Endothelial cell of umbilical vein (primary cell): ENCODE results near the gene NES. TPM values are rescaled to one million over a fixed set of nuclear protein-coding genes. Genes with fewer than 3 reads are reported as not detected.

Source experiments
- BruUV-seq: library from RNA; stranded (reverse); fragments of 400-500 nt; replicated peaks from 2 replicates; lab custom pipeline; 2021; lab: Mats Ljungman, UMichigan
- CTCF ChIA-PET: fragments of 300-600, 350-600 bp; sonication (Branson Sonifier 250); formaldehyde crosslinking; loops from one replicate; lab custom pipeline; 2021; ENCODE audit warnings: antibody characterized with exemption, inconsistent platforms; lab: Charles Lee
- POLR2A ChIA-PET: fragments of 300-600, 350-600 bp; sonication (Branson Sonifier 250); formaldehyde crosslinking; loops from one replicate; lab custom pipeline; 2021; ENCODE audit warnings: antibody characterized with exemption, inconsistent platforms; lab: Charles Lee
- DNase-seq: peaks from one replicate; pipeline ENCODE4 v3.0.0-alpha.2; 2011; ENCODE audit warnings: low read depth, low spot score
- FAIRE-seq: peaks from 2 replicates; lab custom pipeline; 2011; peaks lifted over from hg19 to GRCh38; lab: Jason Lieb, UNC
- H2AFZ ChIP-seq: 2 replicates; pipeline ENCODE4 v1.6.0; 2012; ENCODE audit warnings: low read depth, low read length, control low read depth, inconsistent platforms
- H3K27ac ChIP-seq: 2 replicates; pipeline ENCODE4 v1.5.1; 2011; ENCODE audit warnings: low read depth, mild to moderate bottlenecking, control low read depth, low read length, moderate library complexity; ENCODE audit not compliant: insufficient read depth
- H3K27me3 ChIP-seq, 2 experiments: 2 replicates each; pipeline versions ENCODE4 v1.6.0 to v1.6.1; 2011; ENCODE audit warnings: low read length in 2 of 2, mixed read lengths in 1 of 2; ENCODE audit not compliant: control insufficient read depth in 2 of 2, insufficient read depth in 2 of 2
- H3K36me3 ChIP-seq, 2 experiments: 2 replicates in 1 of 2; 3 replicates in 1 of 2; pipeline ENCODE4 v1.5.1; 2011; ENCODE audit warnings: low read length in 2 of 2, mild to moderate bottlenecking in 1 of 2, moderate library complexity in 1 of 2; ENCODE audit not compliant: control insufficient read depth in 2 of 2, insufficient read depth in 2 of 2; ENCODE audit errors: extremely low read depth in 1 of 2
- H3K4me1 ChIP-seq: 3 replicates; pipeline ENCODE4 v1.5.1; 2011; ENCODE audit warnings: mild to moderate bottlenecking, low read length; ENCODE audit not compliant: control insufficient read depth, insufficient read depth; ENCODE audit errors: extremely low read depth
- H3K4me2 ChIP-seq: 2 replicates; pipeline ENCODE4 v1.6.1; 2011; ENCODE audit warnings: low read length, control low read depth, mixed read lengths; ENCODE audit not compliant: insufficient read depth
- H3K4me3 ChIP-seq, 3 experiments: fragments of 200-600 bp in 1 of 3; sonication (generic), shearing (Covaris generic) in 1 of 3; replicated peaks in 1 of 3; 2 replicates each; pipeline ENCODE4 v1.5.1; 2011 to 2016; ENCODE audit warnings: control low read depth in 3 of 3, low read length in 3 of 3, mild to moderate bottlenecking in 2 of 3, inconsistent platforms in 1 of 3, low read depth in 1 of 3, moderate library complexity in 1 of 3; ENCODE audit not compliant: insufficient read depth in 1 of 3
- H3K79me2 ChIP-seq: 2 replicates; pipeline ENCODE4 v1.6.0; 2012; ENCODE audit warnings: low read length, inconsistent platforms; ENCODE audit not compliant: control insufficient read depth, insufficient read depth
- H3K9ac ChIP-seq: replicated peaks from 2 replicates; pipeline ENCODE3; 2011; ENCODE audit warnings: low read length, control low read depth; ENCODE audit not compliant: insufficient read depth; ENCODE audit errors: extremely low read depth
- H3K9me1 ChIP-seq: replicated peaks from 3 replicates; pipeline ENCODE4 v1.6.0; 2011; ENCODE audit warnings: mild to moderate bottlenecking, low read length; ENCODE audit not compliant: control insufficient read depth, insufficient read depth; ENCODE audit errors: extremely low read depth
- H3K9me3 ChIP-seq: replicated peaks from 2 replicates; pipeline ENCODE4 v1.5.1; 2012; ENCODE audit warnings: low read length, inconsistent platforms; ENCODE audit not compliant: control insufficient read depth, insufficient read depth
- H4K20me1 ChIP-seq: replicated peaks from 2 replicates; pipeline ENCODE3; 2011; ENCODE audit warnings: mild to moderate bottlenecking, low read length; ENCODE audit not compliant: control insufficient read depth, insufficient read depth; ENCODE audit errors: extremely low read depth
- EZH2 ChIP-seq: IDR thresholded peaks from 2 replicates; pipeline ENCODE4 v1.6.1; 2012; ENCODE audit warnings: borderline replicate concordance, low read depth, mild to moderate bottlenecking, moderate library complexity, low read length, inconsistent platforms; ENCODE audit not compliant: severe bottlenecking
- FOS ChIP-seq: IDR thresholded peaks from 2 replicates; pipeline ENCODE4 v1.6.1; 2011; ENCODE audit warnings: mild to moderate bottlenecking, low read length, moderate library complexity, borderline replicate concordance; ENCODE audit not compliant: insufficient read depth
- dilution Hi-C: fragments of 300-500 bp; cut with MboI; formaldehyde crosslinking; loops from one replicate; pipeline ENCODE4 v1.15.0; 2019; ENCODE audit warnings: low sequenced_read_pairs; ENCODE audit not compliant: extremely low pct_ligation_motif_present
- intact Hi-C: fragments of 100-400 bp; cut with micrococcal nuclease; formaldehyde crosslinking; loops from one replicate; pipeline ENCODE4 v1.10.0; 2022
- polyA plus RNA-seq, 4 experiments: library from polyadenylated mRNA; depleted of rRNA in 3 of 4; stranded (reverse) in 3 of 4; unstranded in 1 of 4; fragments of >200 nt; gene quantifications; 2 replicates each; pipeline versions ENCODE4 v1.2.1 to v1.2.3, GENCODE V29; 2011 to 2012; ENCODE audit warnings: missing spikeins in 1 of 4
- total RNA-seq: library from RNA; stranded (reverse); gene quantifications from 2 replicates; pipeline ENCODE4 v1.2.3, GENCODE V29; 2021
- TF ChIP-seq, protein P1 (sequence below): IDR thresholded peaks from 2 replicates; pipeline ENCODE4 v1.6.1; 2011; ENCODE audit not compliant: insufficient read depth, insufficient read length
- TF ChIP-seq, protein P2 (sequence below), 2 donors: IDR thresholded peaks; 1 replicate in 1 of 2; 2 replicates in 1 of 2; pipeline ENCODE4 v1.5.1; 2011; ENCODE audit warnings: low read length in 2 of 2, mild to moderate bottlenecking in 2 of 2, moderate library complexity in 2 of 2, control low read depth in 1 of 2, inconsistent platforms in 1 of 2, low read depth in 1 of 2; ENCODE audit not compliant: insufficient read depth in 1 of 2; ENCODE audit errors: extremely low read depth in 1 of 2

Gene NES
- total and polyA plus RNA-seq, 2 donors (not counting 3 experiments of a cell fraction or from before 2014, with no cell fraction given) = 19.4 to 274 TPM

DNA sequence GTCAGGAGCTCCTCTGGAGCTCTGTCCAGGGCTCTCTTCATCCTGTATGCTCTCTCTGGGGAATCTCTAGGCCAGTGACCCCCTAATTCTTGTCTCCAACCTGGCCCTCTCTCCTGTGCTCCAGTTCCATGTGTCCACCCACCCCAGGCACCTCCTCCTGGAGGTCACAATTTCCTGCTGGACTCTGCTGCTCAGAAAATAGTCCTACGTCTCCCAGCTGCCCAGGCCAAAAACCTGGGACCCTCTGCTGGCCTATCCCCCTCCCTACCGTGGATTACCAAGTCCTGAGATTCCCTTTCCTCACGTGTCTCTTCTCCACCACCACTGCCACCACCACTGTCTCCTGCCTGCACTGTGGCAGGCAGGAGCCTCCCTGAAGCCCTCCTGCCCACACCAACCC is 11.7 kb downstream of the NES start:
- POLR2A ChIA-PET = interaction anchor here (0.6 to 1.6 kb wide), 2 partner anchors 11 to 197 kb away, joined by 3 to 9 read pairs; no protein-coding TSS in a partner anchor
- Histone ChIP-seq H3K4me3 (no peak overlapping the region), H3K9me3 (no peaks in the 10 kb centered on the region), H3K4me2 (no peak overlapping the region), H3K27ac (no peak overlapping the region), H3K9me1 (no peaks in the 10 kb centered on the region), H3K27me3 (no peaks in the 10 kb centered on the region), H2AFZ (no peak overlapping the region), H3K36me3 (no peaks in the 10 kb centered on the region), H3K4me1 (peaks cover 46% of the 10 kb centered on the region), H4K20me1 (no peaks in the 10 kb centered on the region), H3K79me2 (no peaks in the 10 kb centered on the region), H3K9ac (no peak overlapping the region)
- dilution Hi-C loops = no loop called here
- FAIRE-seq (no peak), DNase-seq (no peak)
- CTCF ChIA-PET = interaction anchor here (1.0 to 4.8 kb wide), 3 partner anchors 11 to 262 kb away, joined by 3 to 59 read pairs (median 6); partner anchors contain the start of gene NES
- BruUV-seq = no TSS peak
- TF ChIP-seq FOS (no peak), EZH2 (no peak)
- TF ChIP-seq, protein P1, sequence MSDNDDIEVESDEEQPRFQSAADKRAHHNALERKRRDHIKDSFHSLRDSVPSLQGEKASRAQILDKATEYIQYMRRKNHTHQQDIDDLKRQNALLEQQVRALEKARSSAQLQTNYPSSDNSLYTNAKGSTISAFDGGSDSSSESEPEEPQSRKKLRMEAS = no peak
- TF ChIP-seq, protein P2, sequence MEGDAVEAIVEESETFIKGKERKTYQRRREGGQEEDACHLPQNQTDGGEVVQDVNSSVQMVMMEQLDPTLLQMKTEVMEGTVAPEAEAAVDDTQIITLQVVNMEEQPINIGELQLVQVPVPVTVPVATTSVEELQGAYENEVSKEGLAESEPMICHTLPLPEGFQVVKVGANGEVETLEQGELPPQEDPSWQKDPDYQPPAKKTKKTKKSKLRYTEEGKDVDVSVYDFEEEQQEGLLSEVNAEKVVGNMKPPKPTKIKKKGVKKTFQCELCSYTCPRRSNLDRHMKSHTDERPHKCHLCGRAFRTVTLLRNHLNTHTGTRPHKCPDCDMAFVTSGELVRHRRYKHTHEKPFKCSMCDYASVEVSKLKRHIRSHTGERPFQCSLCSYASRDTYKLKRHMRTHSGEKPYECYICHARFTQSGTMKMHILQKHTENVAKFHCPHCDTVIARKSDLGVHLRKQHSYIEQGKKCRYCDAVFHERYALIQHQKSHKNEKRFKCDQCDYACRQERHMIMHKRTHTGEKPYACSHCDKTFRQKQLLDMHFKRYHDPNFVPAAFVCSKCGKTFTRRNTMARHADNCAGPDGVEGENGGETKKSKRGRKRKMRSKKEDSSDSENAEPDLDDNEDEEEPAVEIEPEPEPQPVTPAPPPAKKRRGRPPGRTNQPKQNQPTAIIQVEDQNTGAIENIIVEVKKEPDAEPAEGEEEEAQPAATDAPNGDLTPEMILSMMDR (IDR thresholded peaks at IDR 0.05; ENCODE audit: extremely low read depth in 1 of 2, insufficient read depth in 1 of 2, low read depth in 1 of 2, low read length in 2 of 2) = no peak
- intact Hi-C loops = no loop called here
